SK-N-SH treated with all-trans-retinoic acid at 6 μM for 48 hours (cell line): ENCODE measurements around the gene RNF213.

ENCODE experiments used
- ATAC-seq: fragments of 200-7000 bp; cut with Tn5 transposase; 3 replicates; pipeline ENCODE4 v1.9.1; 2020; ENCODE audit warnings: mild to moderate bottlenecking, moderate library complexity
- BACH2 ChIP-seq: fragments of 250-450 bp; sonication (Bioruptor Pico); IDR thresholded peaks from 2 replicates; pipeline ENCODE4 v1.9.0; 2021; ENCODE audit warnings: mild to moderate bottlenecking, borderline replicate concordance
- CSDC2 ChIP-seq: fragments of 250-450 bp; sonication (Bioruptor Pico); IDR thresholded peaks from 2 replicates; pipeline ENCODE4 v1.5.0; 2020; ENCODE audit warnings: mild to moderate bottlenecking, moderate library complexity
- ESRRG ChIP-seq: fragments of 250-450 bp; sonication (Bioruptor Pico); IDR thresholded peaks from 2 replicates; pipeline ENCODE4 v1.6.1; 2021; ENCODE audit warnings: mild to moderate bottlenecking
- ISL1 ChIP-seq: fragments of 250-450 bp; sonication (Bioruptor Pico); IDR thresholded peaks from 2 replicates; pipeline ENCODE4 v2.1.2; 2022; ENCODE audit warnings: mild to moderate bottlenecking, moderate library complexity
- OSR1 ChIP-seq: fragments of 250-450 bp; sonication (Bioruptor Pico); IDR thresholded peaks from 2 replicates; pipeline ENCODE4 v1.8.0; 2022; ENCODE audit warnings: moderate library complexity, mild to moderate bottlenecking, inconsistent platforms
- RARB ChIP-seq: fragments of 250-450 bp; sonication (Bioruptor Pico); IDR thresholded peaks from 2 replicates; pipeline ENCODE4 v1.8.0; 2021; ENCODE audit warnings: mild to moderate bottlenecking, moderate library complexity
- TCF4 ChIP-seq: fragments of 250-450 bp; sonication (Bioruptor Pico); IDR thresholded peaks from 2 replicates; pipeline ENCODE4 v1.8.0; 2021; ENCODE audit warnings: mild to moderate bottlenecking, moderate library complexity, borderline replicate concordance
- TOX ChIP-seq: fragments of 250-450 bp; sonication (Bioruptor Pico); IDR thresholded peaks from 2 replicates; pipeline ENCODE4 v1.8.0; 2021; ENCODE audit warnings: mild to moderate bottlenecking, moderate library complexity, borderline replicate concordance
- ZNF70 ChIP-seq: fragments of 450-650 bp; formaldehyde crosslinking; IDR thresholded peaks from 2 replicates; pipeline ENCODE4 v1.5.0; 2020; ENCODE audit warnings: mild to moderate bottlenecking, moderate library complexity
- TF ChIP-seq, protein P1 (sequence below): fragments of 250-450 bp; sonication (Bioruptor Pico); IDR thresholded peaks from 2 replicates; pipeline ENCODE4 v1.8.0; 2020; ENCODE audit warnings: mild to moderate bottlenecking, moderate library complexity, borderline replicate concordance
- TF ChIP-seq, protein P2 (sequence below): fragments of 250-450 bp; sonication (Bioruptor Pico); IDR thresholded peaks from 2 replicates; pipeline ENCODE4 v1.5.1; 2021; ENCODE audit warnings: mild to moderate bottlenecking, moderate library complexity
- TF ChIP-seq, protein P3 (sequence below): fragments of 250-450 bp; sonication (Bioruptor Pico); IDR thresholded peaks from 2 replicates; pipeline ENCODE4 v1.5.0; 2020; ENCODE audit warnings: mild to moderate bottlenecking, moderate library complexity
- TF ChIP-seq, protein P4 (sequence below): fragments of 250-450 bp; sonication (Bioruptor Pico); IDR thresholded peaks from 2 replicates; pipeline ENCODE4 v1.8.0; 2021; ENCODE audit warnings: low read depth, mild to moderate bottlenecking, moderate library complexity, borderline replicate concordance

Gene RNF213

DNA sequence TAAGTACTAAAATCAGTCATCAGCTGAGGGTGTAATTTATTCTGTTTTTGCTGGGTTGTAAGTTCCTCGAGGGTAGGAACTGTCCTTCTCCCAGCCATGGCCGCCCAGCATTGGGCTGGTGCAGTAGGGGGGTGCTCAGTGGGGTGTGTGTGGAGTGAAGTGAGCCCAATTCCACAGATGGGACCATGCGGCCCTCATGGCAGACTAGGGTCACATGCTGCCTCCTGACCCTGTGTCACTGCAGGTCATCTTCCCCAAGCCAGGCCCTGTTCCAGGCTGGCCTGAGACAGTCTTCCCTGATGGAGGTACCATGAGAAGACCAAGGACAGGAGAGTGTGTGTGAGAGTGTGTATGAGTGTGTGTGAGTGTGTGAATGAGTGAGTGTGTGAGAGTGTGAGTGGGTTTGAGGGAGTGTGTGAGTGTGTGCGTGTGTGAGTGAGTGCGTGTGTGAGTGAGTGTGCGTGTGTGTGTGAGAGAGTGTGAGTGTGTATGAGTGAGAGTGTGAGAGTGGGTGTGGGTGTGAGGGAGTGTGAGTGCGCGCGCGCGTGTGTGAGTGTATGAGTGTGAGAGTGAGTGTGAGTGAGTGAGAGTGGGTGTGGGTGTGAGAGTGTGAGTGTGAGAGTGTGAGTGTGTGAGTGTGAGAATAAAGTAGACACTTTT lies 36.7 kb upstream of the RNF213 start (continued):
- TF ChIP-seq, protein P1, sequence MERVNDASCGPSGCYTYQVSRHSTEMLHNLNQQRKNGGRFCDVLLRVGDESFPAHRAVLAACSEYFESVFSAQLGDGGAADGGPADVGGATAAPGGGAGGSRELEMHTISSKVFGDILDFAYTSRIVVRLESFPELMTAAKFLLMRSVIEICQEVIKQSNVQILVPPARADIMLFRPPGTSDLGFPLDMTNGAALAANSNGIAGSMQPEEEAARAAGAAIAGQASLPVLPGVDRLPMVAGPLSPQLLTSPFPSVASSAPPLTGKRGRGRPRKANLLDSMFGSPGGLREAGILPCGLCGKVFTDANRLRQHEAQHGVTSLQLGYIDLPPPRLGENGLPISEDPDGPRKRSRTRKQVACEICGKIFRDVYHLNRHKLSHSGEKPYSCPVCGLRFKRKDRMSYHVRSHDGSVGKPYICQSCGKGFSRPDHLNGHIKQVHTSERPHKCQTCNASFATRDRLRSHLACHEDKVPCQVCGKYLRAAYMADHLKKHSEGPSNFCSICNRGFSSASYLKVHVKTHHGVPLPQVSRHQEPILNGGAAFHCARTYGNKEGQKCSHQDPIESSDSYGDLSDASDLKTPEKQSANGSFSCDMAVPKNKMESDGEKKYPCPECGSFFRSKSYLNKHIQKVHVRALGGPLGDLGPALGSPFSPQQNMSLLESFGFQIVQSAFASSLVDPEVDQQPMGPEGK, result no peak
- no peak for TF ChIP-seq OSR1 (CRISPR knock-in tag)
- no peak for TF ChIP-seq ESRRG
- TF ChIP-seq RARB (CRISPR knock-in tag), result no peak
- TF ChIP-seq, protein P2, sequence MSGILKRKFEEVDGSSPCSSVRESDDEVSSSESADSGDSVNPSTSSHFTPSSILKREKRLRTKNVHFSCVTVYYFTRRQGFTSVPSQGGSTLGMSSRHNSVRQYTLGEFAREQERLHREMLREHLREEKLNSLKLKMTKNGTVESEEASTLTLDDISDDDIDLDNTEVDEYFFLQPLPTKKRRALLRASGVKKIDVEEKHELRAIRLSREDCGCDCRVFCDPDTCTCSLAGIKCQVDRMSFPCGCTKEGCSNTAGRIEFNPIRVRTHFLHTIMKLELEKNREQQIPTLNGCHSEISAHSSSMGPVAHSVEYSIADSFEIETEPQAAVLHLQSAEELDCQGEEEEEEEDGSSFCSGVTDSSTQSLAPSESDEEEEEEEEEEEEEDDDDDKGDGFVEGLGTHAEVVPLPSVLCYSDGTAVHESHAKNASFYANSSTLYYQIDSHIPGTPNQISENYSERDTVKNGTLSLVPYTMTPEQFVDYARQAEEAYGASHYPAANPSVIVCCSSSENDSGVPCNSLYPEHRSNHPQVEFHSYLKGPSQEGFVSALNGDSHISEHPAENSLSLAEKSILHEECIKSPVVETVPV, result no peak

DNA sequence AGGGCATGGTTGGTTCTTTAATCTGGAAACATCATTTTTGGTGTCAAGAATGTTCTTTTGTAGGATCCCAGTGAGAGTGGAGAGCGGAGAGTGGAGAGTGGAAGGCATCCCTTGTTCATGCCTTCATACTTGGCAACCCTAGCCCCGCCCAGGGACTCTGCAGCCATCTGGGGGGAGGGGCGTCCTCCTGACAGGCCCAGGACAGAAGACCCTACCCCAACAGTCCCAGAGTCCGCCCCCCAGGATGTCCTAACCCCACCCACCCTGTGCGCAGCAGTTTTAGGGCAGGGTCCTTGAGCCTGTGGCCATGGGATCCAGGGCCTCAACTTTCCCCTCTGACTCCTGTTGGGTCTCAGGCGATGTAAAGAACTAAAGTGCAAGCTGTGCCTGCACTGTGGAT lies 36.0 kb upstream of the RNF213 start:
- TF ChIP-seq, protein P1, result no peak
- TF ChIP-seq ESRRG, result no peak
- TF ChIP-seq BACH2 (CRISPR knock-in tag), result no peak
- TF ChIP-seq, protein P3, sequence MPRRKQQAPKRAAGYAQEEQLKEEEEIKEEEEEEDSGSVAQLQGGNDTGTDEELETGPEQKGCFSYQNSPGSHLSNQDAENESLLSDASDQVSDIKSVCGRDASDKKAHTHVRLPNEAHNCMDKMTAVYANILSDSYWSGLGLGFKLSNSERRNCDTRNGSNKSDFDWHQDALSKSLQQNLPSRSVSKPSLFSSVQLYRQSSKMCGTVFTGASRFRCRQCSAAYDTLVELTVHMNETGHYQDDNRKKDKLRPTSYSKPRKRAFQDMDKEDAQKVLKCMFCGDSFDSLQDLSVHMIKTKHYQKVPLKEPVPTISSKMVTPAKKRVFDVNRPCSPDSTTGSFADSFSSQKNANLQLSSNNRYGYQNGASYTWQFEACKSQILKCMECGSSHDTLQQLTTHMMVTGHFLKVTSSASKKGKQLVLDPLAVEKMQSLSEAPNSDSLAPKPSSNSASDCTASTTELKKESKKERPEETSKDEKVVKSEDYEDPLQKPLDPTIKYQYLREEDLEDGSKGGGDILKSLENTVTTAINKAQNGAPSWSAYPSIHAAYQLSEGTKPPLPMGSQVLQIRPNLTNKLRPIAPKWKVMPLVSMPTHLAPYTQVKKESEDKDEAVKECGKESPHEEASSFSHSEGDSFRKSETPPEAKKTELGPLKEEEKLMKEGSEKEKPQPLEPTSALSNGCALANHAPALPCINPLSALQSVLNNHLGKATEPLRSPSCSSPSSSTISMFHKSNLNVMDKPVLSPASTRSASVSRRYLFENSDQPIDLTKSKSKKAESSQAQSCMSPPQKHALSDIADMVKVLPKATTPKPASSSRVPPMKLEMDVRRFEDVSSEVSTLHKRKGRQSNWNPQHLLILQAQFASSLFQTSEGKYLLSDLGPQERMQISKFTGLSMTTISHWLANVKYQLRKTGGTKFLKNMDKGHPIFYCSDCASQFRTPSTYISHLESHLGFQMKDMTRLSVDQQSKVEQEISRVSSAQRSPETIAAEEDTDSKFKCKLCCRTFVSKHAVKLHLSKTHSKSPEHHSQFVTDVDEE (CRISPR knock-in tag), result no peak
- TF ChIP-seq, all 23 proteins: peak for 0
- ATAC-seq, result no peak

DNA sequence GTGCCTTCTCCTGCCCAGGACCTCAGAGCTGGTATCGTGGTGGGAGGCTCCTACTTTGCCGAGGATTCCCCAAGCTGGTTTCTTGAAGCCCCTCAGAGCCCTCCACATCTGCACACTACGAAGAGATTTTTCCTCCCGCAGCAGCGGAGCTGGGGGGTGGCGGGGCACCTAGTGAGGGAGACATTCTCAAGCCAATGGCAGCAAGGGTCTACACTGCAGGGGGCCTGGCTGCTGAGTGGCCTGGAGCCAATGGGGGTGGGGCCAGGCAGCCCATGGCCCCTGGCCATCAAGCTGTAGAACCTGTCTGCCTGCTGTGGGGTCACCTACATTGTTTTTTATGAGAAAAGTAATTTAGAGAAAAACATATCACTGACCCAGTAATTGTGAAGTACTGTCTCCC lies 35.4 kb upstream of the RNF213 start:
- TF ChIP-seq ISL1 (CRISPR knock-in tag) (no peak), TCF4 (CRISPR knock-in tag) (no peak), CSDC2 (CRISPR knock-in tag) (no peak), ZNF70 (CRISPR knock-in tag) (no peak), OSR1 (CRISPR knock-in tag) (no peak), TOX (CRISPR knock-in tag) (no peak)
- TF ChIP-seq, protein P1, result no peak
- TF ChIP-seq, protein P3 (CRISPR knock-in tag), result no peak
- TF ChIP-seq, protein P4, sequence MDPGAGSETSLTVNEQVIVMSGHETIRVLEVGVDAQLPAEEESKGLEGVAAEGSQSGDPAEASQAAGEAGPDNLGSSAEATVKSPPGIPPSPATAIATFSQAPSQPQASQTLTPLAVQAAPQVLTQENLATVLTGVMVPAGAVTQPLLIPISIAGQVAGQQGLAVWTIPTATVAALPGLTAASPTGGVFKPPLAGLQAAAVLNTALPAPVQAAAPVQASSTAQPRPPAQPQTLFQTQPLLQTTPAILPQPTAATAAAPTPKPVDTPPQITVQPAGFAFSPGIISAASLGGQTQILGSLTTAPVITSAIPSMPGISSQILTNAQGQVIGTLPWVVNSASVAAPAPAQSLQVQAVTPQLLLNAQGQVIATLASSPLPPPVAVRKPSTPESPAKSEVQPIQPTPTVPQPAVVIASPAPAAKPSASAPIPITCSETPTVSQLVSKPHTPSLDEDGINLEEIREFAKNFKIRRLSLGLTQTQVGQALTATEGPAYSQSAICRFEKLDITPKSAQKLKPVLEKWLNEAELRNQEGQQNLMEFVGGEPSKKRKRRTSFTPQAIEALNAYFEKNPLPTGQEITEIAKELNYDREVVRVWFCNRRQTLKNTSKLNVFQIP (CRISPR knock-in tag), result no peak
- TF ChIP-seq, protein P2, result no peak
- ATAC-seq, result no peak
